Mammary epithelial cell (primary cell): ENCODE results near the gene RNF40.

Experiments used
- CTCF ChIP-seq, 2 donors: IDR thresholded peaks in 1 of 2; conservative IDR thresholded peaks in 1 of 2; 2 replicates each; pipeline ENCODE4 v1.5.1; 2011 to 2012; ENCODE audit warnings: inconsistent platforms in 2 of 2, low read length in 2 of 2, mild to moderate bottlenecking in 2 of 2, control low read depth in 1 of 2, low read depth in 1 of 2; ENCODE audit not compliant: insufficient read depth in 1 of 2; ENCODE audit errors: extremely low read depth in 1 of 2
- EZH2 ChIP-seq: IDR thresholded peaks from 2 replicates; pipeline ENCODE4 v1.6.1; 2012; ENCODE audit warnings: low read length, inconsistent platforms, borderline replicate concordance

GRCh38 chr16:30805056-30805369 lies 42.9 kb downstream of the RNF40 start:
- no peak for TF ChIP-seq CTCF (conservative IDR thresholded peaks at IDR 0.05 in 1 of 2, IDR thresholded peaks at IDR 0.05 in 1 of 2; ENCODE audit: extremely low read depth in 1 of 2, insufficient read depth in 1 of 2, low read depth in 1 of 2, low read length in 2 of 2)
- TF ChIP-seq EZH2: no peak
